Measurements from ENCODE around the gene PDZD7.
A peak's percentile ranks its signal among the peaks of the same experiment; 100 is the strongest.

PDZD7 gene

GRCh38 chr10:101001659-101002035 lies 29.3 kb downstream of the PDZD7 start:
- no peak for DNase-seq (ENCODE audit: low read depth)
- H3K4me3 ChIP-seq (ENCODE audit: low read depth, low read length), result no peak overlapping the region
- TF ChIP-seq CTCF (IDR thresholded peaks at IDR 0.05; ENCODE audit: low read depth, low read length), result no peak
- no peak for TF ChIP-seq MYC (IDR thresholded peaks at IDR 0.05; ENCODE audit: low read depth, low read length)
- TF ChIP-seq MAX (IDR thresholded peaks at IDR 0.05; ENCODE audit: low read depth, low read length), result no peak
- TF ChIP-seq POLR2A (IDR thresholded peaks at IDR 0.05; ENCODE audit: extremely low read depth, insufficient read length), result no peak

- TF ChIP-seq POLR2A (IDR thresholded peaks at IDR 0.05; ENCODE audit: extremely low read depth, insufficient read length), result no peak
- TF ChIP-seq CTCF (IDR thresholded peaks at IDR 0.05; ENCODE audit: low read depth, low read length), result no peak
- no peak for TF ChIP-seq MAX (IDR thresholded peaks at IDR 0.05; ENCODE audit: low read depth, low read length)
- TF ChIP-seq MYC (IDR thresholded peaks at IDR 0.05; ENCODE audit: low read depth, low read length), result no peak
- no peak for DNase-seq (ENCODE audit: low read depth)
- H3K4me3 ChIP-seq (ENCODE audit: low read depth, low read length), result no peak overlapping the region
Observed at GRCh38 chr10:101000915-101001658, 29.8 kb downstream of the PDZD7 start.

GRCh38 chr10:101000127-101000914 lies 30.6 kb downstream of the PDZD7 start:
- DNase-seq (ENCODE audit: low read depth), result no peak
- H3K4me3 ChIP-seq (ENCODE audit: low read depth, low read length), result no peak overlapping the region
- TF ChIP-seq POLR2A (IDR thresholded peaks at IDR 0.05; ENCODE audit: extremely low read depth, insufficient read length) (no peak), MYC (IDR thresholded peaks at IDR 0.05; ENCODE audit: low read depth, low read length) (no peak), CTCF (IDR thresholded peaks at IDR 0.05; ENCODE audit: low read depth, low read length) (no peak), MAX (IDR thresholded peaks at IDR 0.05; ENCODE audit: low read depth, low read length) (no peak)

- DNase-seq (ENCODE audit: low read depth), result no peak
- no peak for TF ChIP-seq MYC (IDR thresholded peaks at IDR 0.05; ENCODE audit: low read depth, low read length)
- TF ChIP-seq MAX (IDR thresholded peaks at IDR 0.05; ENCODE audit: low read depth, low read length), result no peak
- no peak for TF ChIP-seq POLR2A (IDR thresholded peaks at IDR 0.05; ENCODE audit: extremely low read depth, insufficient read length)
- TF ChIP-seq CTCF (IDR thresholded peaks at IDR 0.05; ENCODE audit: low read depth, low read length), result no peak
- peak within 1 kb of the TSS; percentile 66 for H3K4me3 ChIP-seq (ENCODE audit: low read depth, low read length)
Observed at GRCh38 chr10:100999742-101000126, 31.2 kb downstream of the PDZD7 start, which contains the start of gene LZTS2. TSS of gene LZTS2 (plus strand) at chr10:100999808. CDS start at chr10:101002539, 2,731 bp downstream.

GRCh38 chr10:100998991-100999741 lies 31.8 kb downstream of the PDZD7 start:
- peak; percentile 50 for TF ChIP-seq MAX (IDR thresholded peaks at IDR 0.05; ENCODE audit: low read depth, low read length)
- TF ChIP-seq CTCF (IDR thresholded peaks at IDR 0.05; ENCODE audit: low read depth, low read length), result peak; percentile 67
- no peak for TF ChIP-seq POLR2A (IDR thresholded peaks at IDR 0.05; ENCODE audit: extremely low read depth, insufficient read length)
- 0 out of 2 replicates have a peak, but pooled peaks have one; percentile 18 for TF ChIP-seq MYC (IDR thresholded peaks at IDR 0.05; ENCODE audit: low read depth, low read length)
- H3K4me3 ChIP-seq (ENCODE audit: low read depth, low read length), result peak overlapping the region; percentile 66
- peak; percentile 80 for DNase-seq (ENCODE audit: low read depth)

Measured in NB4 (cell line).